IPS DF 4.7 (cell line): ENCODE results near the gene DLX3.

Experiments used
- DNase-seq: peaks from one replicate; pipeline ENCODE4 v3.0.0-alpha.2; 2013; ENCODE audit warnings: low spot score; ENCODE audit errors: extremely low read depth

The DLX3 gene

GRCh38 chr17:49958723-49959122 is 36.3 kb downstream of the DLX3 start:
- no peak for DNase-seq

GRCh38 chr17:49957350-49957749 is 37.7 kb downstream of the DLX3 start:
- DNase-seq: no peak

DNA sequence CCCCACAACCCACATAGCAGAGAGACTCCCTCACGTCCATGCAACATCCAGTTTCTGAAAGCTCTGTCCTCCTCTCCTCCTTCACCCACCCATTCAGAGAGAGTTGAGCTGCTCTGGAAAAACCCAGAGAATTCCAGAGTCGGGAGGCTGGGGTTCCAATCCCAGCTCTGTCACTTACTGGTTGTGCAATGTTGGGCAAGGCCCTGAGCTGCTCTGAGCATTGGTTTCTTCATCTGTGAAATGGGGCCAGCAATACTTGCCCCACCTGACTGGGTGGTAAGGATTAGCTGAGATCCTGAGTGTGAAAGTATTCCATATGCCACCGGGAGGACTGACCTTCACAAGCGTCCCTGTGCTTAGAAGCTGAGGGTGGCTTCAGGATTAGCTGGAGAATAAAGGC is 38.2 kb downstream of the DLX3 start:
- DNase-seq: no peak

DNA sequence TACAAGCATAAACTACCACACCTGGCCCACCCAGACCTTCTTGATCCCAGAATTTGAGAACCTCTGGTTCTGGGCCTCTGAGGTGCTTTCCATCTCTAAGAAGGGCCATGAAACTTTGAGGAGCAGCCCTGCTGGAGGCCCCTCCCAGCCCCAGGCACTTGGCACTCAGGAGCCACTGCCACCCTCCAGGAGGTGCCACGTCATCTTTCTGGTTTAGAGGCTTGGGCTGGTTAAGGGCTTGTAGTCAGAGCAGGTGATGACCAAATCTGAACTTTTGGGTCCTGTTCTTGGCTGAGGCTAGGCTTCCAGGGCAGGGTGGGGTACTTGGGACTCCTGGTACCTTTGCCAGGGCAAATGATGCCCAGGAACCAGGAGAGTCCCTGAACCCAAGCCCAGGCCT is 39.9 kb downstream of the DLX3 start:
- DNase-seq: no peak

- DNase-seq: no peak
These were observed 42.0 kb downstream of the DLX3 start for GRCh38 chr17:49952912-49953497.

DNA sequence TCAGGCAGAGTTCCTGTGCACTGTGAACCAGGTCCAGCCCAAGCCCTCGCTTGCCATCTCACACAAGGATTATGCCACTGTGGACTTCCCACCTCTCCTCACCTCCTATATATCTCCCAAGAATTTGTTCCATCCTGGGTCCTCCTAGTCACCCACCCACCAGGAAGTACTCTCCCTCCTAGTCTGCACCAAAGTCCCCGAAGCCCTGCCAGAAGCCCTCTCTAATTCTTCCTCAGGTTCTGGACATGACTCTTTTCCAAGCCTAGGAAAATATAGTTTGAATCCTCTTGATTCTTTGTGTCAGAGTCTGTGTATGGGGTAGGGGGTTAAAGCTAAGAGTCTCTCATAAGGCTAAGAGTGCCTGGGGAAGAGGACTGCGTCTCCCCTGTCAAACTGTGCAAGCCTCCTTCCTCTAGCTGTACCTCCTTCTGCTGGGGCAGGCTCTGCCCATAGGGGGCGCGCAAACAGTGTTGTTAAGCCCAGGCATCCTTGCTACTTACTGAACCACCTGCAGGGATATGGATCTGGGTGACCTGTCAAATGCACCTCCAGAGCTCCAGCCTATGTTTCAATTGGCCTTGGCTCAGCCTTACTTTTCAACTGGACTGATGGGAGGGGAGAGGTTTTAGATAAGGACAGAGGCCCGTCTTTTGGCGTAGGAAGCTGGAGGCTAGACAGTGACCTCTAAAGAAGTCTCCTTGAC is 42.7 kb downstream of the DLX3 start:
- DNase-seq: no peak

DNA sequence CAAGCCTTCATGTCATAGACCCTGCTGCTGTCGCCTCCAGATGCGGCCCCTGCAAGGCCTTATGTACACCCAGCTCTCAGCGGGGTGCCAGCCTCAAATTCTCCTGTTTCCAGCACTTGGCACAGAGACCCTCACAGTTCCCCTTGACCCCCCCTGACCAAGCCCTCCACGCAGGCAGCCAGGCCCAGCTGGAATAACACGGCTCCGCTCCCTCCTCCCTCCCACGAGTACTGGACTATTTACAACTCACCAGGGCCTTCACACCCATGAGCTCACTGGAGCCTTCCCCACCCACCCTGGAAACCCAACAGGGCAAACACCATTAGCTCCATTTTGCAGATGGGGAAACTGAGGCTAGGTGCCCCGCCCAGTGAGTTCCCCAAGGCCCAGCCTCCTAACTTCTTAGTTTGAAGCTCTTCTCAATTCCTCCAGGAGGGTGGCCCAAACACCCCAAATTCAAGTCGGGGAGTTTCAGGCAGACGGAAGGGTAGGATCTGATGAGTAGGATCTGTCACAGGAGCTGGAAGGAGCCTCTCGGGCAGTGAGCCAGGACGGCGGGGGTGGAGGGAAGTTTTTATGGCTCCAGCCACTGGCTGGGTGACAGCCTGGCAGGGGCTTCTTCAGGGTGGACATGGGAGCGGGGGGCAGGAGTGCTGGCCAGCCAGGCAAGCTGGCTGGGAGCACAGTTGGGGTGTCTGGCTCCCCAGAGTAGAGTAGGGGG is 43.5 kb downstream of the DLX3 start:
- DNase-seq: no peak

- DNase-seq: no peak
These were observed 45.4 kb downstream of the DLX3 start for GRCh38 chr17:49949634-49950033.

- no peak for DNase-seq
These were observed 48.0 kb downstream of the DLX3 start for GRCh38 chr17:49946964-49947584.

DNA sequence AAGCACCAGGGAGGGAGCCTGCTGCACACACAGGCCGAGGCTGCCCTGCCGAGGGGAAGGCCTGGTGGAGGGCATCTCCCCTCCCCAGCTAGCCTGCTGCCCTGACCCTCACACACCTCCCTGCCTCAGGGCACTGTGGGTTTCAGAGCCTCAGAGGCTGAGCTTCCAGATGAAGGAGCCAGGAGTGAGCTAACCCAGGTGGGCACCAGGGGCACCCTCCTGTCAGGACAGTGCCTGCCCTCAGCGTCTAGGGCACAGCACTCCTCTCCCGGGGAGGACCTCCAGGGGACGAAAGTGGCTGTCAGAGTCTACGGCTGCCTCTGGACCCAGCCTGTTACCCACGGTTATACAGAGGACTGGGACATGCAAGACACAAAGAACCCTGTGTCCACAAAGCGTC is 48.8 kb downstream of the DLX3 start:
- no peak for DNase-seq

- DNase-seq: no peak
These were observed 50.7 kb downstream of the DLX3 start for GRCh38 chr17:49944273-49944870.

DNA sequence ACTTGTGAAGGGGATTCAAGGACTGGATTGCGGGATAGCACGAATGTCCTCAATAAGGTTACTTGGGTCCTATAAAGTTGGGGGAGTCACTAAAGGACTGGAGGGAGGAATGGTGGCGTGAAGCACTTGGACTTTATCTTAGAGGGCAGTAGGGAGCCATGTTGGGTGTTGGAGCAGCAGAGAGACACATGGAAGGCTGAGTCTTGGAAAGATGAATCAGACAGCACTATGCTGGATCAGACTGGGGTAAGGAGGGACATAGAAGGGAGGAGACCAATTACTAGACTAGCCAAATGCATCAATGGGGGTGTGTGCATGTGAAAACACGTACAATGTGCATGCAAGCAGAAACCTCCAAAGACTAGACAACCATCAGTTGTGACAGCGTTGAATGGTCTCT is 52.1 kb downstream of the DLX3 start:
- DNase-seq: no peak

DNA sequence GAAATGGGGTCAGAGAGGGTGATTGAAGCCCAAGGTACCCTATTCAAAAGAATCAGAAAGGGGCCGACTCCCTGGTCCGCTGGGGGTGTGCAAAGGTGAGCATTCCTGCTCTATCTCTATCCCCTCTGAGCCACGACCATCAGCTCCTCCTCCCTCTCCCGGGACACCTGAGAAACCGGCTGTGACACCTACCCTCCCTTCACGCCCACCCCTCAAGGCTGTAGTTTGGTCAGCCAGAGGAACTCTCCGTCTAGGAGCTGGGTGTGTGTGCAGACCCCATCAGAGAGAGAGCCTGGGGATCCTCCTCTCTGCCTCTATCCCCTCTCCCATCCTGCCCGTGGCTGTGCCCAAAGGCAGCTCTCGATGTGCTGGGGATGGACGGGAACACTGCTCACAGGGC is 53.6 kb downstream of the DLX3 start:
- DNase-seq: no peak
